Esophagus muscularis mucosa (tissue), 4 donors: ENCODE measurements around the gene FTCDNL1.

ENCODE experiments used
- CTCF ChIP-seq, 3 experiments: fragments of 200-600 bp in 2 of 3; fragments of 450-650 bp in 1 of 3; sonication (generic) in 2 of 3; IDR thresholded peaks; one replicate each; pipeline ENCODE4 v1.5.1; 2017 to 2019; ENCODE audit warnings: antibody characterized with exemption in 3 of 3, mild to moderate bottlenecking in 2 of 3, moderate library complexity in 1 of 3
- EP300 ChIP-seq: sonication (generic); formaldehyde crosslinking; IDR thresholded peaks from one replicate; pipeline ENCODE4 v1.6.1; 2017; ENCODE audit warnings: antibody characterized with exemption
- POLR2A ChIP-seq: fragments of 450-650 bp; IDR thresholded peaks from one replicate; pipeline ENCODE4 v1.6.1; 2017; ENCODE audit warnings: antibody characterized with exemption, moderate library complexity, mild to moderate bottlenecking, low read depth
- POLR2AphosphoS5 ChIP-seq, 2 donors: sonication (generic); formaldehyde crosslinking; IDR thresholded peaks; one replicate each; pipeline ENCODE4 v1.6.1; 2017; ENCODE audit warnings: antibody characterized with exemption in 2 of 2

GRCh38 chr2:199751492-199752120, 99.4 kb downstream of the FTCDNL1 start:
- TF ChIP-seq CTCF (IDR thresholded peaks at IDR 0.05) (no peak), POLR2AphosphoS5 (IDR thresholded peaks at IDR 0.05) (no peak), POLR2A (no peak), EP300 (no peak)
